ENCODE measurements around the gene RFX6.

DNA sequence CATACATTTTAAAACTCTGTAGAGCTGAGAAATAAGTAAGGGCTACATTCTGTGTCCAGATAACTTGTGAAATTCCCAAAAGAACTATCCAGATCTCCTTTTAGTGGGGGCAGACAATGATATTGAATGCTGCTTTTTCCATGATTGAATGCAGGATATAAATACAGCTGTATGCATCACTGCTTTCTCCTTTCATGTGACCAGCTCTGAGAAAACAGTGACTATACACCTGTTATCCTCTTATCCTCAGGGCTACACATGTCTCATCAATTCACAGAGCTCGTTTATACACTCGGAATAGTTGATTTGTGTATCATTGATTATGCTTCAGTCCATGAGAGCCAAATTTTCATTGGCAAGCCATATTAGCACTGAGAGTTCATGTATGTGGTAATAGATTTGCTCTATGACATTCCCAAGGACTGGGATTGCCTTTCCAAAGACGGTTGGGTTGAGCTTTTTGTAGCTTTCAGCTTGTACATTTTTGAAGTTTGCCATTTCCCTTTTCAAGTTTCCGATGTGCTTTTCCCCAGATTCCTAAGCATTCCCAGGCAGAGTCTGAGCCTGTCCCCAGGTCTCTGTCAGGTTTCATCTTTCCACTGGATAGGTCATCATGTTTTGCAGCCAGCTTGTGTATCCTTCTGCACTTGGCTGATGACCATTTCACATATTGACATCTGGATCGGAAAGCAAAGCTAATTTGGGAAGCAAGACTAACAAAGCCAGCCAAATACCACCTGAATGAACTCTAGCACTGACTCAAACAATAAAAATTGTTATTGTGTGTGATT is 97.7 kb downstream of the RFX6 start:
- TF ChIP-seq, protein P1, sequence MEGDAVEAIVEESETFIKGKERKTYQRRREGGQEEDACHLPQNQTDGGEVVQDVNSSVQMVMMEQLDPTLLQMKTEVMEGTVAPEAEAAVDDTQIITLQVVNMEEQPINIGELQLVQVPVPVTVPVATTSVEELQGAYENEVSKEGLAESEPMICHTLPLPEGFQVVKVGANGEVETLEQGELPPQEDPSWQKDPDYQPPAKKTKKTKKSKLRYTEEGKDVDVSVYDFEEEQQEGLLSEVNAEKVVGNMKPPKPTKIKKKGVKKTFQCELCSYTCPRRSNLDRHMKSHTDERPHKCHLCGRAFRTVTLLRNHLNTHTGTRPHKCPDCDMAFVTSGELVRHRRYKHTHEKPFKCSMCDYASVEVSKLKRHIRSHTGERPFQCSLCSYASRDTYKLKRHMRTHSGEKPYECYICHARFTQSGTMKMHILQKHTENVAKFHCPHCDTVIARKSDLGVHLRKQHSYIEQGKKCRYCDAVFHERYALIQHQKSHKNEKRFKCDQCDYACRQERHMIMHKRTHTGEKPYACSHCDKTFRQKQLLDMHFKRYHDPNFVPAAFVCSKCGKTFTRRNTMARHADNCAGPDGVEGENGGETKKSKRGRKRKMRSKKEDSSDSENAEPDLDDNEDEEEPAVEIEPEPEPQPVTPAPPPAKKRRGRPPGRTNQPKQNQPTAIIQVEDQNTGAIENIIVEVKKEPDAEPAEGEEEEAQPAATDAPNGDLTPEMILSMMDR (IDR thresholded peaks at IDR 0.05; ENCODE audit: poor library complexity), result no peak
- TF ChIP-seq EZH2 (IDR thresholded peaks at IDR 0.05; ENCODE audit: borderline replicate concordance), result no peak
- no peak for TF ChIP-seq EZH2phosphoT487 (IDR thresholded peaks at IDR 0.05; ENCODE audit: low read depth, severe bottlenecking, unreplicated experiment)

Measured in hepatocyte (in vitro differentiated cells).